A673 (cell line): ENCODE results near the gene ALDH8A1.

Source experiments
- EZH2 ChIP-seq: fragments of 200-600 bp; sonication (generic); IDR thresholded peaks from 2 replicates; pipeline ENCODE4 v1.6.1; 2017; ENCODE audit warnings: borderline replicate concordance, low read depth, mild to moderate bottlenecking, mixed read lengths, antibody characterized with exemption, low read length; ENCODE audit not compliant: poor library complexity, severe bottlenecking
- TF ChIP-seq, protein P1 (sequence below): fragments of 300-800, 200-600 bp; sonication (generic); conservative IDR thresholded peaks from 2 replicates; pipeline ENCODE4 v1.5.1; 2017; ENCODE audit warnings: low read depth, mild to moderate bottlenecking, antibody characterized with exemption, low read length, moderate library complexity, mixed read lengths

DNA sequence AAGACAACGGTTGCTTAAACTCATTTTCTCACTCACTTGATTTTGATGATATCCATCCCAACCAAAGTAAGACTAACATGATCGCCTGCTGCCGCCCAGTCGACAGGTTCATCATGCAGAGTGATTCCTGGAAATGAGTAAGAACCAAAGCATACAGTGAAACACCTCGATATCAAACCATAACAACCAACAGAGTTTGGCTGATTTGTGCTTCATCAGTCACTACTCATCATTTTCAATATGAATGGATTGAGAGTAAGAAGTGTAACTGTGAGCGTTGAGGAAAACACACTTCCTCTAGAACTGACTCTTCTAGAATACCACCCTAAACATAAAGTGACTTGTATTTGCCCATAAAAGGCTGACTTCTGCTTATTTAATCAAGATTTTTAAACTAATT lies 29.2 kb upstream of the ALDH8A1 start:
- no peak for TF ChIP-seq EZH2
- TF ChIP-seq, protein P1, sequence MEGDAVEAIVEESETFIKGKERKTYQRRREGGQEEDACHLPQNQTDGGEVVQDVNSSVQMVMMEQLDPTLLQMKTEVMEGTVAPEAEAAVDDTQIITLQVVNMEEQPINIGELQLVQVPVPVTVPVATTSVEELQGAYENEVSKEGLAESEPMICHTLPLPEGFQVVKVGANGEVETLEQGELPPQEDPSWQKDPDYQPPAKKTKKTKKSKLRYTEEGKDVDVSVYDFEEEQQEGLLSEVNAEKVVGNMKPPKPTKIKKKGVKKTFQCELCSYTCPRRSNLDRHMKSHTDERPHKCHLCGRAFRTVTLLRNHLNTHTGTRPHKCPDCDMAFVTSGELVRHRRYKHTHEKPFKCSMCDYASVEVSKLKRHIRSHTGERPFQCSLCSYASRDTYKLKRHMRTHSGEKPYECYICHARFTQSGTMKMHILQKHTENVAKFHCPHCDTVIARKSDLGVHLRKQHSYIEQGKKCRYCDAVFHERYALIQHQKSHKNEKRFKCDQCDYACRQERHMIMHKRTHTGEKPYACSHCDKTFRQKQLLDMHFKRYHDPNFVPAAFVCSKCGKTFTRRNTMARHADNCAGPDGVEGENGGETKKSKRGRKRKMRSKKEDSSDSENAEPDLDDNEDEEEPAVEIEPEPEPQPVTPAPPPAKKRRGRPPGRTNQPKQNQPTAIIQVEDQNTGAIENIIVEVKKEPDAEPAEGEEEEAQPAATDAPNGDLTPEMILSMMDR, result no peak
